OCI-LY3 (cell line): Measurements from ENCODE around the gene SSC5D.
"Not testable (repeated sequence)": the region's sequence is repeated elsewhere in the genome, so short reads cannot be mapped to it uniquely, and the experiment has no call there.

Experiments used
- H2AFZ ChIP-seq: fragments of 200-600, 300-600 bp; shearing (Covaris generic); 2 replicates; pipeline ENCODE4 v1.6.0; 2014; ENCODE audit warnings: antibody characterized with exemption, low read depth, low read length
- H3K27ac ChIP-seq: fragments of 200-600, 300-600 bp; sonication (generic); 2 replicates; pipeline ENCODE4 v1.5.1; 2014; ENCODE audit warnings: mild to moderate bottlenecking, low read length, moderate library complexity, mixed read lengths
- H3K27me3 ChIP-seq: fragments of 200-600, 300-600 bp; sonication (generic); 2 replicates; pipeline ENCODE4 v1.6.1; 2014; ENCODE audit warnings: low read depth, low read length, mixed read lengths
- H3K36me3 ChIP-seq: fragments of 200-600, 300-600 bp; sonication (generic); replicated peaks from 2 replicates; pipeline ENCODE3; 2014; ENCODE audit warnings: low read depth, low read length, mixed read lengths
- H3K4me1 ChIP-seq: fragments of 300-600, 200-600 bp; sonication (generic); 2 replicates; pipeline ENCODE4 v1.6.1; 2014; ENCODE audit warnings: low read length, mixed read lengths
- H3K4me2 ChIP-seq: fragments of 200-600, 300-600 bp; sonication (generic); 2 replicates; pipeline ENCODE4 v1.6.1; 2014; ENCODE audit warnings: low read length, mixed read lengths
- H3K4me3 ChIP-seq: fragments of 300-600, 200-600 bp; sonication (generic); 2 replicates; pipeline ENCODE4 v1.5.1; 2014; ENCODE audit warnings: antibody characterized with exemption, mild to moderate bottlenecking, low read length, moderate library complexity
- H3K79me2 ChIP-seq: fragments of 300-600, 200-600 bp; shearing (Covaris generic); 2 replicates; pipeline ENCODE4 v1.6.1; 2014; ENCODE audit warnings: mild to moderate bottlenecking, low read length, mixed read lengths
- H3K9ac ChIP-seq: fragments of 300-600, 200-600 bp; shearing (Covaris generic); 2 replicates; pipeline ENCODE4 v1.6.0; 2014; ENCODE audit warnings: mild to moderate bottlenecking, low read length, moderate library complexity
- H3K9me3 ChIP-seq: fragments of 200-600, 300-600 bp; shearing (Covaris generic); 2 replicates; pipeline ENCODE4 v1.6.1; 2014; ENCODE audit warnings: low read length, mixed read lengths; ENCODE audit not compliant: insufficient read depth
- H4K20me1 ChIP-seq: fragments of 200-600, 300-600 bp; sonication (generic); 2 replicates; pipeline ENCODE4 v1.6.1; 2016; ENCODE audit warnings: low read length, mixed read lengths; ENCODE audit not compliant: insufficient read depth
- EZH2phosphoT487 ChIP-seq: fragments of 200-600 bp; shearing (Covaris generic); IDR thresholded peaks from 2 replicates; pipeline ENCODE4 v1.6.1; 2018; ENCODE audit warnings: antibody characterized with exemption, mixed run types, low read depth
- TF ChIP-seq, protein P1 (sequence below): fragments of 200-600, 300-600 bp; sonication (generic); IDR thresholded peaks from 2 replicates; pipeline ENCODE4 v1.5.1; 2014; ENCODE audit warnings: antibody characterized with exemption, low read length, low read depth

Gene SSC5D

GRCh38 chr19:55495646-55496349, 7.6 kb downstream of the SSC5D start:
- H2AFZ ChIP-seq: no peak overlapping the region
- H3K4me2 ChIP-seq: no peak overlapping the region
- no peaks in the 10 kb centered on the region for H3K9me3 ChIP-seq
- no peaks in the 10 kb centered on the region for H3K4me1 ChIP-seq
- no peak overlapping the region for H3K27ac ChIP-seq
- no peaks in the 10 kb centered on the region for H4K20me1 ChIP-seq
- H3K36me3 ChIP-seq: no peaks in the 10 kb centered on the region
- H3K4me3 ChIP-seq: no peak overlapping the region
- H3K79me2 ChIP-seq: no peaks in the 10 kb centered on the region
- H3K9ac ChIP-seq: no peak overlapping the region
- TF ChIP-seq EZH2phosphoT487: no peak
- TF ChIP-seq, protein P1, sequence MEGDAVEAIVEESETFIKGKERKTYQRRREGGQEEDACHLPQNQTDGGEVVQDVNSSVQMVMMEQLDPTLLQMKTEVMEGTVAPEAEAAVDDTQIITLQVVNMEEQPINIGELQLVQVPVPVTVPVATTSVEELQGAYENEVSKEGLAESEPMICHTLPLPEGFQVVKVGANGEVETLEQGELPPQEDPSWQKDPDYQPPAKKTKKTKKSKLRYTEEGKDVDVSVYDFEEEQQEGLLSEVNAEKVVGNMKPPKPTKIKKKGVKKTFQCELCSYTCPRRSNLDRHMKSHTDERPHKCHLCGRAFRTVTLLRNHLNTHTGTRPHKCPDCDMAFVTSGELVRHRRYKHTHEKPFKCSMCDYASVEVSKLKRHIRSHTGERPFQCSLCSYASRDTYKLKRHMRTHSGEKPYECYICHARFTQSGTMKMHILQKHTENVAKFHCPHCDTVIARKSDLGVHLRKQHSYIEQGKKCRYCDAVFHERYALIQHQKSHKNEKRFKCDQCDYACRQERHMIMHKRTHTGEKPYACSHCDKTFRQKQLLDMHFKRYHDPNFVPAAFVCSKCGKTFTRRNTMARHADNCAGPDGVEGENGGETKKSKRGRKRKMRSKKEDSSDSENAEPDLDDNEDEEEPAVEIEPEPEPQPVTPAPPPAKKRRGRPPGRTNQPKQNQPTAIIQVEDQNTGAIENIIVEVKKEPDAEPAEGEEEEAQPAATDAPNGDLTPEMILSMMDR: no peak
- H3K27me3 ChIP-seq: no peaks in the 10 kb centered on the region

- H3K4me3 ChIP-seq, H3K79me2 ChIP-seq, H3K9me3 ChIP-seq, H2AFZ ChIP-seq, H3K27me3 ChIP-seq, H3K9ac ChIP-seq, H3K4me2 ChIP-seq, H3K4me1 ChIP-seq, H4K20me1 ChIP-seq, H3K36me3 ChIP-seq, H3K27ac ChIP-seq: not testable (repeated sequence)
Measured at GRCh38 chr19:55496820-55497219, 8.6 kb downstream of the SSC5D start.

DNA sequence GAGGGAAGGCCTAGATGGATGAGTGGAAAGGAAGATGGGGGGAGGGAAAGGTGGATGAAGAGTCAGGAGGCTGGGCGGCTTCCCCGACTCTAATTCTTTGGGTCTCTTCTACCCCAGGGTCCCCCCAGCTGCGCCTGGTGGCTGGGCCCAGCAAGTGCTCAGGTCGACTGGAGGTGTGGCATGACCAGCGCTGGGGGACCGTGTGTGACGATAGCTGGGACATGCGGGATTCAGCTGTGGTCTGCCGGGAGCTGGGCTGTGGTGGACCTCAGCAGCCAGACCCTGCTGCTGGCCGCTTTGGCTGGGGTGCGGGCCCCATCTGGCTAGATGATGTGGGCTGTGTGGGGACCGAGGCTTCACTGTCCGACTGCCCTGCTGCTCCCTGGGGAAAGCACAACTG, 9.5 kb downstream of the SSC5D start:
- no peaks in the 10 kb centered on the region for H3K27me3 ChIP-seq
- no peak overlapping the region for H3K27ac ChIP-seq
- TF ChIP-seq, protein P1: no peak
- no peak for TF ChIP-seq EZH2phosphoT487
- H3K9me3 ChIP-seq: no peaks in the 10 kb centered on the region
- no peaks in the 10 kb centered on the region for H4K20me1 ChIP-seq
- no peaks in the 10 kb centered on the region for H3K4me1 ChIP-seq
- H2AFZ ChIP-seq: no peak overlapping the region
- no peaks in the 10 kb centered on the region for H3K79me2 ChIP-seq
- no peak overlapping the region for H3K9ac ChIP-seq
- no peak overlapping the region for H3K4me3 ChIP-seq
- H3K36me3 ChIP-seq: no peaks in the 10 kb centered on the region
- H3K4me2 ChIP-seq: no peak overlapping the region

GRCh38 chr19:55498246-55498840, 10.1 kb downstream of the SSC5D start:
- no peaks in the 10 kb centered on the region for H3K27me3 ChIP-seq
- H3K4me2 ChIP-seq: no peak overlapping the region
- H4K20me1 ChIP-seq: no peaks in the 10 kb centered on the region
- no peak overlapping the region for H3K4me3 ChIP-seq
- TF ChIP-seq, protein P1: no peak
- no peak for TF ChIP-seq EZH2phosphoT487
- H3K36me3 ChIP-seq: peaks cover 2% of the 10 kb centered on the region
- no peaks in the 10 kb centered on the region for H3K9me3 ChIP-seq
- H3K79me2 ChIP-seq: no peaks in the 10 kb centered on the region
- H3K27ac ChIP-seq: no peak overlapping the region
- no peak overlapping the region for H3K9ac ChIP-seq
- no peak overlapping the region for H2AFZ ChIP-seq
- peaks cover 2% of the 10 kb centered on the region for H3K4me1 ChIP-seq
